Esophagus squamous epithelium (tissue), 5 donors: ENCODE measurements around the gene CACNA1B. TPM values are rescaled to one million over a fixed set of nuclear protein-coding genes. Genes with fewer than 3 reads are reported as not detected.

Experiments used
- DNase-seq: peaks from one replicate; lab custom pipeline; 2025; lab: John Stamatoyannopoulos, UW
- H3K27ac ChIP-seq, 4 donors: fragments of 200-600 bp; sonication (generic); one replicate each; pipeline ENCODE4 v1.5.1; 2016 to 2019; ENCODE audit warnings: mild to moderate bottlenecking in 1 of 4
- H3K27me3 ChIP-seq, 4 donors: fragments of 200-600 bp; sonication (generic); 1 replicate in 3 of 4; 2 replicates in 1 of 4; pipeline versions ENCODE4 v1.5.1 to v1.6.0; 2017 to 2021; ENCODE audit warnings: antibody characterized with exemption in 1 of 4
- H3K36me3 ChIP-seq, 3 donors: fragments of 200-600 bp; sonication (generic); one replicate each; pipeline ENCODE4 v1.5.1; 2016 to 2019
- H3K4me1 ChIP-seq, 3 donors: fragments of 200-600 bp; sonication (generic); one replicate each; pipeline ENCODE4 v1.5.1; 2017 to 2019
- H3K4me3 ChIP-seq, 4 donors: fragments of 200-600 bp; sonication (generic); 1 replicate in 3 of 4; 2 replicates in 1 of 4; pipeline ENCODE4 v1.5.1; 2016 to 2019; ENCODE audit warnings: mild to moderate bottlenecking in 2 of 4, moderate library complexity in 1 of 4
- H3K9me3 ChIP-seq, 3 donors: fragments of 200-600 bp; sonication (generic); one replicate each; pipeline ENCODE4 v1.5.1; 2016 to 2019
- CTCF ChIP-seq, 6 experiments: fragments of 450-650 bp in 4 of 6; fragments of 200-600 bp in 2 of 6; sonication (generic) in 2 of 6; IDR thresholded peaks; one replicate each; pipeline ENCODE4 v1.5.1; 2016 to 2019; ENCODE audit warnings: antibody characterized with exemption in 6 of 6, mild to moderate bottlenecking in 4 of 6, moderate library complexity in 4 of 6
- POLR2A ChIP-seq, 4 donors: fragments of 450-650 bp; IDR thresholded peaks; one replicate each; pipeline ENCODE4 v1.6.1; 2017; ENCODE audit warnings: antibody characterized with exemption in 4 of 4, mild to moderate bottlenecking in 4 of 4, moderate library complexity in 3 of 4
- WGBS, 2 donors: methylation state at CpG; one replicate each; pipeline ENCODE4 v1.1.5; 2018; 5-methylcytosine and 5-hydroxymethylcytosine counted together
- intact Hi-C: fragments of 100-400 bp; cut with DNase I; formaldehyde crosslinking; loops from one replicate; pipeline ENCODE4 v1.15.0; 2022
- total RNA-seq, 4 donors: library from RNA; depleted of rRNA; stranded (reverse); fragments of >200 nt; gene quantifications; one replicate each; pipeline ENCODE4 v1.1.0, GENCODE V29; 2016
- donor health status: DM: yes; HTN: yes; CAD: no.

The CACNA1B gene
- total RNA-seq, 4 donors from 2014 or later: not detected

GRCh38 chr9:138011951-138012500, 134.4 kb downstream of the CACNA1B start:
- H3K36me3 ChIP-seq: no peaks in the 10 kb centered on the region
- no peak overlapping the region for H3K4me3 ChIP-seq
- 88 to 89% methylated on average over 1 to 3 of the region's 4 CpGs for WGBS, 2 donors
- no peak for DNase-seq
- H3K4me1 ChIP-seq: no peaks in the 10 kb centered on the region
- TF ChIP-seq POLR2A (IDR thresholded peaks at IDR 0.05) (no peak), CTCF (IDR thresholded peaks at IDR 0.05) (no peak)
- no peak overlapping the region for H3K27ac ChIP-seq
- H3K27me3 ChIP-seq: peaks cover 0 to 17% (median 0%) of the 10 kb centered on the region in 4 donors
- intact Hi-C loops: no loop called here
- no peaks in the 10 kb centered on the region for H3K9me3 ChIP-seq

- no peak for DNase-seq
Observed at GRCh38 chr9:138013273-138013672, 135.7 kb downstream of the CACNA1B start.

GRCh38 chr9:138013836-138014562, 136.4 kb downstream of the CACNA1B start:
- Histone ChIP-seq H3K4me3 (no peak overlapping the region), H3K27ac (no peak overlapping the region), H3K27me3 (peaks cover 0 to 16% (median 0%) of the 10 kb centered on the region in 4 donors), H3K36me3 (no peaks in the 10 kb centered on the region), H3K4me1 (no peaks in the 10 kb centered on the region), H3K9me3 (no peaks in the 10 kb centered on the region)
- TF ChIP-seq POLR2A (IDR thresholded peaks at IDR 0.05) (no peak), CTCF (IDR thresholded peaks at IDR 0.05) (no peak)
- intact Hi-C loops: no loop called here
- DNase-seq: no peak
- 60 to 77% methylated on average over 8 to 13 of the region's 15 CpGs for WGBS, 2 donors

More at GRCh38 chr9:138013273-138013672, 135.7 kb downstream of the CACNA1B start:
- Histone ChIP-seq H3K9me3 (no peaks in the 10 kb centered on the region), H3K27ac (no peak overlapping the region), H3K4me3 (no peak overlapping the region), H3K4me1 (no peaks in the 10 kb centered on the region), H3K36me3 (no peaks in the 10 kb centered on the region), H3K27me3 (peaks cover 0 to 16% (median 0%) of the 10 kb centered on the region in 4 donors)
- intact Hi-C loops: no loop called here
- no CpG with 5 or more reads among the region's 2 CpGs for WGBS, 2 donors
- no peak for TF ChIP-seq POLR2A (IDR thresholded peaks at IDR 0.05)
- TF ChIP-seq CTCF (IDR thresholded peaks at IDR 0.05): no peak

GRCh38 chr9:138014563-138014945, 137.0 kb downstream of the CACNA1B start:
- Histone ChIP-seq H3K4me3 (no peak overlapping the region), H3K9me3 (no peaks in the 10 kb centered on the region), H3K27me3 (peaks cover 0 to 16% (median 0%) of the 10 kb centered on the region in 4 donors), H3K4me1 (no peaks in the 10 kb centered on the region), H3K36me3 (no peaks in the 10 kb centered on the region), H3K27ac (no peak overlapping the region)
- WGBS, 2 donors: no CpG with 5 or more reads among the region's 6 CpGs
- no peak for DNase-seq
- TF ChIP-seq CTCF (IDR thresholded peaks at IDR 0.05) (no peak), POLR2A (IDR thresholded peaks at IDR 0.05) (no peak)
- intact Hi-C loops: no loop called here
